DOHH2 (cell line): ENCODE data around the gene CUTC.

Experiments
- EZH2phosphoT487 ChIP-seq: fragments of 200-600 bp; sonication (generic); IDR thresholded peaks from 2 replicates; pipeline ENCODE4 v1.6.1; 2017; ENCODE audit warnings: borderline replicate concordance, mild to moderate bottlenecking, antibody characterized with exemption, low read length, moderate library complexity, mixed read lengths
- TF ChIP-seq, protein P1 (sequence below): fragments of 200-600 bp; sonication (generic); IDR thresholded peaks from one replicate; pipeline ENCODE4 v1.5.1; 2014; ENCODE audit warnings: antibody characterized with exemption, mild to moderate bottlenecking, low read depth, low read length; ENCODE audit not compliant: poor library complexity, severe bottlenecking

- TF ChIP-seq, protein P1, sequence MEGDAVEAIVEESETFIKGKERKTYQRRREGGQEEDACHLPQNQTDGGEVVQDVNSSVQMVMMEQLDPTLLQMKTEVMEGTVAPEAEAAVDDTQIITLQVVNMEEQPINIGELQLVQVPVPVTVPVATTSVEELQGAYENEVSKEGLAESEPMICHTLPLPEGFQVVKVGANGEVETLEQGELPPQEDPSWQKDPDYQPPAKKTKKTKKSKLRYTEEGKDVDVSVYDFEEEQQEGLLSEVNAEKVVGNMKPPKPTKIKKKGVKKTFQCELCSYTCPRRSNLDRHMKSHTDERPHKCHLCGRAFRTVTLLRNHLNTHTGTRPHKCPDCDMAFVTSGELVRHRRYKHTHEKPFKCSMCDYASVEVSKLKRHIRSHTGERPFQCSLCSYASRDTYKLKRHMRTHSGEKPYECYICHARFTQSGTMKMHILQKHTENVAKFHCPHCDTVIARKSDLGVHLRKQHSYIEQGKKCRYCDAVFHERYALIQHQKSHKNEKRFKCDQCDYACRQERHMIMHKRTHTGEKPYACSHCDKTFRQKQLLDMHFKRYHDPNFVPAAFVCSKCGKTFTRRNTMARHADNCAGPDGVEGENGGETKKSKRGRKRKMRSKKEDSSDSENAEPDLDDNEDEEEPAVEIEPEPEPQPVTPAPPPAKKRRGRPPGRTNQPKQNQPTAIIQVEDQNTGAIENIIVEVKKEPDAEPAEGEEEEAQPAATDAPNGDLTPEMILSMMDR: no peak
- TF ChIP-seq EZH2phosphoT487: no peak
Measured at GRCh38 chr10:99798031-99798430, 66.0 kb downstream of the CUTC start.
